Loucy (cell line): ENCODE results near the gene AHRR.
"Not testable (repeated sequence)": the region's sequence is repeated elsewhere in the genome, so short reads cannot be mapped to it uniquely, and the experiment has no call there.

Experiments
- EZH2phosphoT487 ChIP-seq: fragments of 200-600 bp; IDR thresholded peaks from 2 replicates; pipeline ENCODE4 v1.6.1; 2018; ENCODE audit warnings: antibody characterized with exemption, mild to moderate bottlenecking, moderate library complexity, borderline replicate concordance
- TF ChIP-seq, protein P1 (sequence below): fragments of 200-600 bp; sonication (generic); conservative IDR thresholded peaks from 2 replicates; pipeline ENCODE4 v1.5.1; 2014; ENCODE audit warnings: mild to moderate bottlenecking, antibody characterized with exemption, low read length

DNA sequence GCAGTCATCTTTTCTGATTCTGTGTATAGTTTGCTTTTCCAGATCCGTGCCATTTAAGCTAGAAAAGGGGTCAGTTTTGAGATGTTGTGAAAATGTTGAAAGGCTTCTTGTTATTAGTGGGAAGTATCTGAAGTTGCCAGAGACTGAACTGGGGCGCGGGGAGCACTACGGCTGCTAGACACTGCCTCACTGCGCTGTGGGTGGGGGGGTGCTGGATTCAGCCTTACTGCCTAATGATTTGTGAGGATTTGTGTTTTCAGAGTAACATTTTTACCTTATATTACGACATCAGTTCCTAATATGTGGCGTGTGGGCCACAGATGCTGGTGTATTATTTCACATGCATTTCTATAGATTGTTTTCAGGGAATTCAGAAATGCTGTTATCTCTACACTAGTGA, 48.0 kb upstream of the AHRR start:
- TF ChIP-seq, protein P1, sequence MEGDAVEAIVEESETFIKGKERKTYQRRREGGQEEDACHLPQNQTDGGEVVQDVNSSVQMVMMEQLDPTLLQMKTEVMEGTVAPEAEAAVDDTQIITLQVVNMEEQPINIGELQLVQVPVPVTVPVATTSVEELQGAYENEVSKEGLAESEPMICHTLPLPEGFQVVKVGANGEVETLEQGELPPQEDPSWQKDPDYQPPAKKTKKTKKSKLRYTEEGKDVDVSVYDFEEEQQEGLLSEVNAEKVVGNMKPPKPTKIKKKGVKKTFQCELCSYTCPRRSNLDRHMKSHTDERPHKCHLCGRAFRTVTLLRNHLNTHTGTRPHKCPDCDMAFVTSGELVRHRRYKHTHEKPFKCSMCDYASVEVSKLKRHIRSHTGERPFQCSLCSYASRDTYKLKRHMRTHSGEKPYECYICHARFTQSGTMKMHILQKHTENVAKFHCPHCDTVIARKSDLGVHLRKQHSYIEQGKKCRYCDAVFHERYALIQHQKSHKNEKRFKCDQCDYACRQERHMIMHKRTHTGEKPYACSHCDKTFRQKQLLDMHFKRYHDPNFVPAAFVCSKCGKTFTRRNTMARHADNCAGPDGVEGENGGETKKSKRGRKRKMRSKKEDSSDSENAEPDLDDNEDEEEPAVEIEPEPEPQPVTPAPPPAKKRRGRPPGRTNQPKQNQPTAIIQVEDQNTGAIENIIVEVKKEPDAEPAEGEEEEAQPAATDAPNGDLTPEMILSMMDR = not testable (repeated sequence)
- not testable (repeated sequence) for TF ChIP-seq EZH2phosphoT487
